DOHH2 (cell line): ENCODE results near the gene CDNF.

Experiments
- CTCF ChIP-seq: fragments of 200-600 bp; sonication (generic); IDR thresholded peaks from one replicate; pipeline ENCODE4 v1.5.1; 2014; ENCODE audit warnings: antibody characterized with exemption, mild to moderate bottlenecking, low read depth, low read length; ENCODE audit not compliant: poor library complexity, severe bottlenecking
- EZH2phosphoT487 ChIP-seq: fragments of 200-600 bp; sonication (generic); IDR thresholded peaks from 2 replicates; pipeline ENCODE4 v1.6.1; 2017; ENCODE audit warnings: borderline replicate concordance, mild to moderate bottlenecking, antibody characterized with exemption, low read length, moderate library complexity, mixed read lengths

DNA sequence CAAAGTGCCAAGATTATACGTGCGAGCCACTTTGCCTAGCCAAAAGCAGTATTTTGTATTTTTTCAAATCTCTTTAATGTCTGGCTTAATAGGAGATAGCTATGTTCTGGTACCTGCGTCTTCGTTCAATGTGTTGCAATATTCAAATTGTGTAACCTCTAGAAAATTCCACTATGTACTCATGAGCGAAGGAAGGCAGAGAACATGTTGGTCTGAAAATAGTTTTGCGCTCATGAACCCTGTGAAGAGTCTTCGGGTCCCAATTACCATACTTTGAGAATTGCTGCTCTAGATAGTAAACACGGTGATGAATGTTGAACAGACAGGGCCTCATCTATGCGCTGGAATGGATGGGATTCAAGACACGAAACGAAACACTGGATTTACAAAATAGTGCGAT, 38.1 kb upstream of the CDNF start:
- TF ChIP-seq CTCF = no peak
- TF ChIP-seq EZH2phosphoT487 = no peak
